SH-SY5Y (cell line): ENCODE data around the gene C12orf76.

ENCODE experiments used
- GATA2 ChIP-seq: IDR thresholded peaks from 2 replicates; pipeline ENCODE4 v1.6.1; 2011; ENCODE audit warnings: mild to moderate bottlenecking, low read depth, low read length
- GATA3 ChIP-seq: IDR thresholded peaks from 2 replicates; pipeline ENCODE4 v1.6.1; 2011; ENCODE audit warnings: low read depth, mild to moderate bottlenecking, low read length, moderate library complexity

Gene C12orf76

GRCh38 chr12:110048242-110049027, at the start of gene C12orf76:
C12orf76 (minus strand) TSS chr12:110048522; CDS start chr12:110048495, 27 bp downstream.
- TF ChIP-seq GATA2, result peak; percentile 29; the same call in 1 of the 2 replicates
- no peak for TF ChIP-seq GATA3

GRCh38 chr12:110093631-110094311, 45.4 kb upstream of the C12orf76 start:
- no peak for TF ChIP-seq GATA3
- no peak for TF ChIP-seq GATA2

GRCh38 chr12:110091136-110091711, 42.9 kb upstream of the C12orf76 start:
- TF ChIP-seq GATA2 (no peak), GATA3 (no peak)

- TF ChIP-seq GATA3 (no peak), GATA2 (no peak)
Observed at GRCh38 chr12:110090266-110091135, 42.2 kb upstream of the C12orf76 start.

GRCh38 chr12:110088936-110089335, 40.6 kb upstream of the C12orf76 start:
- TF ChIP-seq GATA3 (no peak), GATA2 (no peak)

GRCh38 chr12:110084314-110085015, 36.1 kb upstream of the C12orf76 start:
- TF ChIP-seq GATA2 (no peak), GATA3 (no peak)

GRCh38 chr12:110080410-110080809, 32.1 kb upstream of the C12orf76 start:
- TF ChIP-seq GATA2 (no peak), GATA3 (no peak)

- TF ChIP-seq GATA2 (no peak), GATA3 (no peak)
Observed at GRCh38 chr12:110079477-110080400, 31.4 kb upstream of the C12orf76 start.

GRCh38 chr12:110077800-110078199, 29.5 kb upstream of the C12orf76 start:
- TF ChIP-seq GATA2 (no peak), GATA3 (no peak)

GRCh38 chr12:110075880-110076279, 27.6 kb upstream of the C12orf76 start:
- no peak for TF ChIP-seq GATA3

- TF ChIP-seq GATA2 (no peak), GATA3 (no peak)
Observed at GRCh38 chr12:110074089-110074488, 25.8 kb upstream of the C12orf76 start.

- TF ChIP-seq GATA2 (0 out of 2 replicates have a peak, but pooled peaks have one; percentile 48), GATA3 (no peak)
Observed at GRCh38 chr12:110073049-110073831, 24.9 kb upstream of the C12orf76 start.

- TF ChIP-seq GATA3, result no peak
- no peak for TF ChIP-seq GATA2
Observed at GRCh38 chr12:110071967-110072366, 23.6 kb upstream of the C12orf76 start.
